Right atrium auricular region (tissue), 2 donors: ENCODE results near the gene ATP5F1C. TPM values are rescaled to one million over a fixed set of nuclear protein-coding genes. Genes with fewer than 3 reads are reported as not detected.

Experiments used
- DNase-seq: peaks from one replicate; pipeline ENCODE4 v3.0.0-alpha.2; 2019; ENCODE audit warnings: low spot score
- H3K27ac ChIP-seq, 2 donors: fragments of 200-600 bp; sonication (generic); 1 replicate in 1 of 2; 2 replicates in 1 of 2; pipeline ENCODE4 v1.5.1; 2016 to 2019
- H3K27me3 ChIP-seq, 2 donors: fragments of 200-600 bp; sonication (generic); one replicate each; pipeline versions ENCODE4 v1.5.1 to v1.6.0; 2017 to 2019
- H3K36me3 ChIP-seq: fragments of 200-600 bp; sonication (generic); one replicate; pipeline ENCODE4 v1.5.1; 2016
- H3K4me1 ChIP-seq, 2 donors: fragments of 200-600 bp; sonication (generic); one replicate each; pipeline versions ENCODE4 v1.5.1 to v1.6.0; 2017 to 2019
- H3K4me3 ChIP-seq, 2 donors: fragments of 200-600 bp; sonication (generic); 1 replicate in 1 of 2; 2 replicates in 1 of 2; pipeline ENCODE4 v1.5.1; 2017 to 2019; ENCODE audit warnings: mild to moderate bottlenecking in 1 of 2, moderate library complexity in 1 of 2
- H3K9me3 ChIP-seq, 2 donors: fragments of 200-600 bp; sonication (generic); one replicate each; pipeline ENCODE4 v1.5.1; 2019
- CTCF ChIP-seq, 2 donors: fragments of 200-600 bp; sonication (generic); IDR thresholded peaks; one replicate each; pipeline ENCODE4 v1.5.1; 2019; ENCODE audit warnings: antibody characterized with exemption in 2 of 2
- total RNA-seq, 2 donors: library from RNA; depleted of rRNA; stranded (reverse); fragments of >200 nt; gene quantifications; one replicate each; pipeline ENCODE4 v1.1.0, GENCODE V29; 2016

ATP5F1C gene
- total RNA-seq, 2 donors from 2014 or later, result 478 to 891 TPM

DNA sequence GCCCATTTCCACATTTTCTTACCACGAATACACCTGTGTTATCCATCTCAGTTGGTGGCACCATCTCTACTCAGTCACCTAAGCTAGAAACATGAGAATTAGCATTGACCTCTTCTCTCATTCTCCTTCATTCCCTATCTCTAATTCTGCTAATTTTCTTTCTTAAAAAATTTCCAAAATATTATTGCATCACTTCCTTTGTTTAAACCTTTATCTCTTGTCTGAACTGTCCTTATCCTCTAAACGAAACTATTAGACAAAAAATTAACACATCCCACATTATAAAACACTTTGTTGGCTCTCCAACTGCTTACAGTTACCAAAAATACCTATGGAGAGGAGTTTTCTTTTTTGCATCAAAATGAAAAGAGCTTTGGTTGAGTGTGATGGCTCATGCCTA is 48.6 kb downstream of the ATP5F1C start:
- Histone ChIP-seq H3K27me3 (no peaks in the 10 kb centered on the region), H3K36me3 (no peaks in the 10 kb centered on the region), H3K4me1 (no peaks in the 10 kb centered on the region), H3K4me3 (no peak overlapping the region), H3K27ac (no peak overlapping the region), H3K9me3 (no peaks in the 10 kb centered on the region)
- no peak for TF ChIP-seq CTCF (IDR thresholded peaks at IDR 0.05)
- DNase-seq, result no peak

GRCh38 chr10:7846591-7846990 is 58.6 kb downstream of the ATP5F1C start:
- no peaks in the 10 kb centered on the region for H3K36me3 ChIP-seq
- H3K27ac ChIP-seq, result no peak overlapping the region
- H3K27me3 ChIP-seq, result no peaks in the 10 kb centered on the region
- no peaks in the 10 kb centered on the region for H3K4me1 ChIP-seq
- DNase-seq, result no peak
- H3K4me3 ChIP-seq, result no peak overlapping the region
- TF ChIP-seq CTCF (IDR thresholded peaks at IDR 0.05), result no peak
- H3K9me3 ChIP-seq, result no peaks in the 10 kb centered on the region

DNA sequence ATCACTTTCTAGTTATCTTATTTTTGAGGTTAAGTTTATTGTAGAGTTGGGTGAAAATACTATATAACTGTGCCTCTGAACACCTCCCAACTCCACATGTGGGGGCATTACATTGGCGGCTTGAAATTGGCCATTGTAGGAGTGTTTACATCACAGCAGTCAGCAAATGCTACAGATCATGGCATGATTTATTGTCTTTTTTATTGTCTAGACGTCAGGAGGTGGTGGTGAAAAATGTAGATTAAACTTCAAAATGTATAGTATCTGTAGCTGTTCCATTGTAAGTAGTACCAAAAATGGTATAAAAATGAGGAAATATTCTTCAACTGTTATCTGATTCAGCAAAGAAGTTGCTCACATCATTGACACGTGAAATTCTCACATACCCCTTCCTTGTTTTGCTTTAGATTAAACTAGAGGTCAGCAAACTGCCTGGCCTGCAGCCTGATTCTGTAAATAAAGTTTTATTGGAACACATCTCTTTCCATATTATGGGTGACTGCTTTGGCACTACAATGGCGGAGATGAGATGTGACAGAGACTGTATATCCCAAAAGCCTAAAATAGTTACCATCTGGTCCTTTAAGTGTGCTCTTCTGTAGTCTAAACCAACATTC is 65.4 kb downstream of the ATP5F1C start:
- H3K36me3 ChIP-seq, result no peaks in the 10 kb centered on the region
- peaks cover 0 to 11% of the 10 kb centered on the region in 2 donors for H3K4me1 ChIP-seq
- H3K27me3 ChIP-seq, result no peaks in the 10 kb centered on the region
- DNase-seq, result no peak
- H3K27ac ChIP-seq, result no peak overlapping the region
- H3K4me3 ChIP-seq, result no peak overlapping the region
- H3K9me3 ChIP-seq, result no peaks in the 10 kb centered on the region
- TF ChIP-seq CTCF (IDR thresholded peaks at IDR 0.05), result no peak

DNA sequence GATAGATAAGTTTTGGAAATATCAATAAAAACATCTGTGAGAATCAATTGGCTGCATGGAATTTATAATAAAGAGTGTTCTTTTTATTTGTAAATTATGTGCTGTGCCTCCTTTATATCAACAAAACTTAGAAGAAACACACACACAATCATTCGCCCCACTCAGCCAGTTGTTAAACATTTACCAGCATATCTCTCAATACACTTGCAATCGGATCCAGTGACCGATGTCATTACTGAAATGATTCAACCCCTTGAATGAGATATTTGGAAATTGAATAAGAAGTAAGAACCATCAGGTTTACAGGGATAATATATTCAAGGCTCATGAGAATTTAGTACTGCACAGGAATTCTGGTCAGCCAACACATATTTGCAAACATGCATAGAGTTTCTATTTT is 65.9 kb downstream of the ATP5F1C start:
- no peaks in the 10 kb centered on the region for H3K27me3 ChIP-seq
- no peak overlapping the region for H3K4me3 ChIP-seq
- no peaks in the 10 kb centered on the region for H3K9me3 ChIP-seq
- H3K36me3 ChIP-seq, result no peaks in the 10 kb centered on the region
- H3K4me1 ChIP-seq, result peaks cover 0 to 11% of the 10 kb centered on the region in 2 donors
- no peak for DNase-seq
- no peak overlapping the region for H3K27ac ChIP-seq
- TF ChIP-seq CTCF (IDR thresholded peaks at IDR 0.05), result no peak

DNA sequence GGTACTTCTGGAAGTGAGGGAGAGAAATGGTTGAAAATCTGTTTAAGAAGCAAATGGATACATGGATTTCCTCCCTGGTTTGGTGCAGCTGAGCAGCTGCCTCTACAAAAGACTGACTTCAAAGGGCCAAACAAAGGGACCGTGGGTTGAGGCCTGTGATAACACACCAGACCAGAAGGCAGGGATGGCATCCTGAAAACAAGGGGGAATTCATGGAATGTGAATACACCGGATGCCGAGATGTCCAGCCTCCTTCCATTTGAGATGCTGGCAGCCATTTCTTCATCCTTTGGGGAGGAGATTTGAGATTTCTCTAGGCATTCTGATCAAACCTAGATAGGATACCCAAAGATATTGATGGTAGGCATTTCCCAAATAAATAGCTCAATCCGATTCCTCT is 67.2 kb downstream of the ATP5F1C start:
- Histone ChIP-seq H3K4me3 (no peak overlapping the region), H3K9me3 (no peaks in the 10 kb centered on the region), H3K4me1 (peaks cover 0 to 11% of the 10 kb centered on the region in 2 donors), H3K27me3 (no peaks in the 10 kb centered on the region), H3K36me3 (no peaks in the 10 kb centered on the region), H3K27ac (no peak overlapping the region)
- no peak for TF ChIP-seq CTCF (IDR thresholded peaks at IDR 0.05)
- DNase-seq, result no peak

DNA sequence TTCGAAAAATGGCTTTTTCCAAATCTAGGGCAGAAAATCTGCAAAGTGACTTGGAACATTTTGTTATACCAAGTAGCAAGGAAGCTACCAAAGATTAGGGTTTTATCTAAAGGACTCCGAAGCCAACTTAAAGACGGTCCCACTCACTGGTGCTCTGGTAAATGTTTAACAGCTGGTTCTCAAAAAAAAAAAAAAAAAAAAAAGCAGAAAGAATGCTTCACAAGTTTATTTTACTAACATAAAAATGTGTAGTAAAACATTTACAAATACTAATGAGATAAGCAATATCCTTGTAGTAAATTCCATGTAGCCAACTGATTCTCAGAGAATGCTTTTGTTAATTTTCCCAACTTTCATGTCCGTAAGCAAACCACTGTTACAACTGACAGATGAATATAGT is 68.7 kb downstream of the ATP5F1C start:
- Histone ChIP-seq H3K36me3 (no peaks in the 10 kb centered on the region), H3K27me3 (no peaks in the 10 kb centered on the region), H3K27ac (no peak overlapping the region), H3K4me1 (peaks cover 0 to 11% of the 10 kb centered on the region in 2 donors), H3K4me3 (no peak overlapping the region), H3K9me3 (peaks cover 5 to 7% of the 10 kb centered on the region in 2 donors)
- DNase-seq, result no peak
- no peak for TF ChIP-seq CTCF (IDR thresholded peaks at IDR 0.05)
